GM12878 (cell line): ENCODE results near the gene HDX. TPM values are rescaled to one million over a fixed set of nuclear protein-coding genes. Genes with fewer than 3 reads are reported as not detected.

Experiments
- FOXM1 ChIP-seq: IDR thresholded peaks from 2 replicates; pipeline ENCODE4 v1.6.1; 2012; ENCODE audit warnings: low read depth, mild to moderate bottlenecking, inconsistent platforms, low read length, moderate library complexity
- LARP7 ChIP-seq: fragments of 450-650 bp; IDR thresholded peaks from 2 replicates; pipeline ENCODE4 v1.6.1; 2017; ENCODE audit warnings: mild to moderate bottlenecking
- MEF2B ChIP-seq: fragments of 450-650 bp; IDR thresholded peaks from 2 replicates; pipeline ENCODE4 v1.6.1; 2018; ENCODE audit warnings: mild to moderate bottlenecking, moderate library complexity; ENCODE audit not compliant: partially characterized antibody, poor library complexity, severe bottlenecking
- MTA3 ChIP-seq: IDR thresholded peaks from 2 replicates; pipeline ENCODE4 v1.6.1; 2012; ENCODE audit warnings: low read length, inconsistent platforms, borderline replicate concordance
- NFXL1 ChIP-seq: fragments of 450-650 bp; IDR thresholded peaks from 2 replicates; pipeline ENCODE4 v1.6.1; 2017; ENCODE audit warnings: antibody characterized with exemption, mild to moderate bottlenecking, borderline replicate concordance
- POLR2AphosphoS2 ChIP-seq: IDR thresholded peaks from 2 replicates; pipeline ENCODE4 v1.6.1; 2011; ENCODE audit warnings: low read depth, mild to moderate bottlenecking, low read length, improper control_type of control experiment, moderate library complexity
- RBBP5 ChIP-seq: fragments of 200-600 bp; sonication (generic); conservative IDR thresholded peaks from 2 replicates; pipeline ENCODE4 v1.6.1; 2016
- RUNX3 ChIP-seq: IDR thresholded peaks from 2 replicates; pipeline ENCODE4 v1.6.1; 2012; ENCODE audit warnings: low read length, inconsistent platforms
- SRF ChIP-seq, 2 experiments: IDR thresholded peaks; 2 replicates each; pipeline ENCODE4 v1.6.1; 2011; ENCODE audit warnings: low read depth in 2 of 2, low read length in 2 of 2, mild to moderate bottlenecking in 1 of 2, moderate library complexity in 1 of 2
- STAT3 ChIP-seq: IDR thresholded peaks from 2 replicates; pipeline ENCODE4 v1.6.1; 2011; ENCODE audit warnings: low read depth, low read length, improper control_type of control experiment
- SUZ12 ChIP-seq: fragments of 200-600 bp; sonication (generic); IDR thresholded peaks from one replicate; pipeline ENCODE4 v1.6.1; 2018; ENCODE audit warnings: antibody characterized with exemption, mild to moderate bottlenecking; ENCODE audit not compliant: unreplicated experiment
- TCF12 ChIP-seq: IDR thresholded peaks from 2 replicates; pipeline ENCODE4 v1.6.1; 2011; ENCODE audit warnings: low read depth, mild to moderate bottlenecking, low read length
- polyA plus RNA-seq, 11 experiments: library from polyadenylated mRNA; depleted of rRNA in 4 of 11; unstranded in 6 of 11; stranded (reverse) in 5 of 11; fragments of >200 nt; fragmentation: Nextera tagmentation in 4 of 11; fragmentation: Illumina TruSeq in 1 of 11; extraction: Ambion mirVana in 4 of 11; extraction: Trizol in 1 of 11; gene quantifications; 1 replicate in 1 of 11; 2 replicates in 10 of 11; pipeline versions ENCODE4 v1.2.1 to v1.2.3, GENCODE V29; 2011 to 2016; ENCODE audit warnings: inconsistent platforms in 2 of 11, missing spikeins in 2 of 11, low read depth in 1 of 11
- total RNA-seq, 4 experiments: library from RNA; depleted of rRNA in 3 of 4; stranded (reverse); fragments of >200 nt in 3 of 4; fragmentation: Illumina TruSeq in 1 of 4; extraction: Trizol in 1 of 4; gene quantifications; 2 replicates each; pipeline versions ENCODE4 v1.2.1 to v1.2.3, GENCODE V29; 2013 to 2021
- TF ChIP-seq, protein P1 (sequence below): fragments of 450-650 bp; IDR thresholded peaks from 2 replicates; pipeline ENCODE4 v1.6.1; 2016; ENCODE audit warnings: mild to moderate bottlenecking, moderate library complexity, borderline replicate concordance
- TF ChIP-seq, protein P2 (sequence below): fragments of 450-650 bp; IDR thresholded peaks from 2 replicates; pipeline ENCODE4 v1.6.1; 2017; ENCODE audit warnings: low read depth, mild to moderate bottlenecking, moderate library complexity
- TF ChIP-seq, protein P3 (sequence below): fragments of 450-650 bp; formaldehyde crosslinking; IDR thresholded peaks from 2 replicates; pipeline ENCODE4 v1.4.0; 2020; ENCODE audit warnings: mild to moderate bottlenecking, moderate library complexity
- TF ChIP-seq, protein P4 (sequence below): IDR thresholded peaks from 2 replicates; pipeline ENCODE4 v1.6.1; 2011; ENCODE audit warnings: borderline replicate concordance, low read depth, mild to moderate bottlenecking, moderate library complexity, low read length; ENCODE audit not compliant: insufficient read depth, poor library complexity, severe bottlenecking

Gene HDX
- total and polyA plus RNA-seq, 10 of the 15 experiments (the other 5 are each of a cell fraction or from before 2014, with no cell fraction given) = 2.9 to 8.6 (median 6.3) TPM; not detected in 1

GRCh38 chrX:84322083-84322827, 180.0 kb downstream of the HDX start (continued):
- TF ChIP-seq, protein P1, sequence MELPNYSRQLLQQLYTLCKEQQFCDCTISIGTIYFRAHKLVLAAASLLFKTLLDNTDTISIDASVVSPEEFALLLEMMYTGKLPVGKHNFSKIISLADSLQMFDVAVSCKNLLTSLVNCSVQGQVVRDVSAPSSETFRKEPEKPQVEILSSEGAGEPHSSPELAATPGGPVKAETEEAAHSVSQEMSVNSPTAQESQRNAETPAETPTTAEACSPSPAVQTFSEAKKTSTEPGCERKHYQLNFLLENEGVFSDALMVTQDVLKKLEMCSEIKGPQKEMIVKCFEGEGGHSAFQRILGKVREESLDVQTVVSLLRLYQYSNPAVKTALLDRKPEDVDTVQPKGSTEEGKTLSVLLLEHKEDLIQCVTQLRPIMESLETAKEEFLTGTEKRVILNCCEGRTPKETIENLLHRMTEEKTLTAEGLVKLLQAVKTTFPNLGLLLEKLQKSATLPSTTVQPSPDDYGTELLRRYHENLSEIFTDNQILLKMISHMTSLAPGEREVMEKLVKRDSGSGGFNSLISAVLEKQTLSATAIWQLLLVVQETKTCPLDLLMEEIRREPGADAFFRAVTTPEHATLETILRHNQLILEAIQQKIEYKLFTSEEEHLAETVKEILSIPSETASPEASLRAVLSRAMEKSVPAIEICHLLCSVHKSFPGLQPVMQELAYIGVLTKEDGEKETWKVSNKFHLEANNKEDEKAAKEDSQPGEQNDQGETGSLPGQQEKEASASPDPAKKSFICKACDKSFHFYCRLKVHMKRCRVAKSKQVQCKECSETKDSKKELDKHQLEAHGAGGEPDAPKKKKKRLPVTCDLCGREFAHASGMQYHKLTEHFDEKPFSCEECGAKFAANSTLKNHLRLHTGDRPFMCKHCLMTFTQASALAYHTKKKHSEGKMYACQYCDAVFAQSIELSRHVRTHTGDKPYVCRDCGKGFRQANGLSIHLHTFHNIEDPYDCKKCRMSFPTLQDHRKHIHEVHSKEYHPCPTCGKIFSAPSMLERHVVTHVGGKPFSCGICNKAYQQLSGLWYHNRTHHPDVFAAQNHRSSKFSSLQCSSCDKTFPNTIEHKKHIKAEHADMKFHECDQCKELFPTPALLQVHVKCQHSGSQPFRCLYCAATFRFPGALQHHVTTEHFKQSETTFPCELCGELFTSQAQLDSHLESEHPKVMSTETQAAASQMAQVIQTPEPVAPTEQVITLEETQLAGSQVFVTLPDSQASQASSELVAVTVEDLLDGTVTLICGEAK = no peak
- TF ChIP-seq RUNX3 (peak; percentile 69), SRF (IDR thresholded peaks at IDR 0.05; ENCODE audit: low read depth in 2 of 2, low read length in 2 of 2) (no peak), MTA3 (no peak), STAT3 (no peak), TCF12 (no peak), LARP7 (no peak), MEF2B (no peak), NFXL1 (no peak), POLR2AphosphoS2 (no peak), RBBP5 (no peak), FOXM1 (no peak), SUZ12 (no peak)
- TF ChIP-seq, protein P2, sequence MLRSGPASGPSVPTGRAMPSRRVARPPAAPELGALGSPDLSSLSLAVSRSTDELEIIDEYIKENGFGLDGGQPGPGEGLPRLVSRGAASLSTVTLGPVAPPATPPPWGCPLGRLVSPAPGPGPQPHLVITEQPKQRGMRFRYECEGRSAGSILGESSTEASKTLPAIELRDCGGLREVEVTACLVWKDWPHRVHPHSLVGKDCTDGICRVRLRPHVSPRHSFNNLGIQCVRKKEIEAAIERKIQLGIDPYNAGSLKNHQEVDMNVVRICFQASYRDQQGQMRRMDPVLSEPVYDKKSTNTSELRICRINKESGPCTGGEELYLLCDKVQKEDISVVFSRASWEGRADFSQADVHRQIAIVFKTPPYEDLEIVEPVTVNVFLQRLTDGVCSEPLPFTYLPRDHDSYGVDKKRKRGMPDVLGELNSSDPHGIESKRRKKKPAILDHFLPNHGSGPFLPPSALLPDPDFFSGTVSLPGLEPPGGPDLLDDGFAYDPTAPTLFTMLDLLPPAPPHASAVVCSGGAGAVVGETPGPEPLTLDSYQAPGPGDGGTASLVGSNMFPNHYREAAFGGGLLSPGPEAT = no peak
- TF ChIP-seq, protein P3, sequence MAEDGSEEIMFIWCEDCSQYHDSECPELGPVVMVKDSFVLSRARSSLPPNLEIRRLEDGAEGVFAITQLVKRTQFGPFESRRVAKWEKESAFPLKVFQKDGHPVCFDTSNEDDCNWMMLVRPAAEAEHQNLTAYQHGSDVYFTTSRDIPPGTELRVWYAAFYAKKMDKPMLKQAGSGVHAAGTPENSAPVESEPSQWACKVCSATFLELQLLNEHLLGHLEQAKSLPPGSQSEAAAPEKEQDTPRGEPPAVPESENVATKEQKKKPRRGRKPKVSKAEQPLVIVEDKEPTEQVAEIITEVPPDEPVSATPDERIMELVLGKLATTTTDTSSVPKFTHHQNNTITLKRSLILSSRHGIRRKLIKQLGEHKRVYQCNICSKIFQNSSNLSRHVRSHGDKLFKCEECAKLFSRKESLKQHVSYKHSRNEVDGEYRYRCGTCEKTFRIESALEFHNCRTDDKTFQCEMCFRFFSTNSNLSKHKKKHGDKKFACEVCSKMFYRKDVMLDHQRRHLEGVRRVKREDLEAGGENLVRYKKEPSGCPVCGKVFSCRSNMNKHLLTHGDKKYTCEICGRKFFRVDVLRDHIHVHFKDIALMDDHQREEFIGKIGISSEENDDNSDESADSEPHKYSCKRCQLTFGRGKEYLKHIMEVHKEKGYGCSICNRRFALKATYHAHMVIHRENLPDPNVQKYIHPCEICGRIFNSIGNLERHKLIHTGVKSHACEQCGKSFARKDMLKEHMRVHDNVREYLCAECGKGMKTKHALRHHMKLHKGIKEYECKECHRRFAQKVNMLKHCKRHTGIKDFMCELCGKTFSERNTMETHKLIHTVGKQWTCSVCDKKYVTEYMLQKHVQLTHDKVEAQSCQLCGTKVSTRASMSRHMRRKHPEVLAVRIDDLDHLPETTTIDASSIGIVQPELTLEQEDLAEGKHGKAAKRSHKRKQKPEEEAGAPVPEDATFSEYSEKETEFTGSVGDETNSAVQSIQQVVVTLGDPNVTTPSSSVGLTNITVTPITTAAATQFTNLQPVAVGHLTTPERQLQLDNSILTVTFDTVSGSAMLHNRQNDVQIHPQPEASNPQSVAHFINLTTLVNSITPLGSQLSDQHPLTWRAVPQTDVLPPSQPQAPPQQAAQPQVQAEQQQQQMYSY (CRISPR knock-in tag) = no peak
- TF ChIP-seq, protein P4, sequence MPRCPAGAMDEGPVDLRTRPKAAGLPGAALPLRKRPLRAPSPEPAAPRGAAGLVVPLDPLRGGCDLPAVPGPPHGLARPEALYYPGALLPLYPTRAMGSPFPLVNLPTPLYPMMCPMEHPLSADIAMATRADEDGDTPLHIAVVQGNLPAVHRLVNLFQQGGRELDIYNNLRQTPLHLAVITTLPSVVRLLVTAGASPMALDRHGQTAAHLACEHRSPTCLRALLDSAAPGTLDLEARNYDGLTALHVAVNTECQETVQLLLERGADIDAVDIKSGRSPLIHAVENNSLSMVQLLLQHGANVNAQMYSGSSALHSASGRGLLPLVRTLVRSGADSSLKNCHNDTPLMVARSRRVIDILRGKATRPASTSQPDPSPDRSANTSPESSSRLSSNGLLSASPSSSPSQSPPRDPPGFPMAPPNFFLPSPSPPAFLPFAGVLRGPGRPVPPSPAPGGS = no peak
